NT2/D1 (cell line): Measurements from ENCODE around the gene CD93.

ENCODE experiments used
- YY1 ChIP-seq: IDR thresholded peaks from 2 replicates; pipeline ENCODE4 v1.6.1; 2011; ENCODE audit not compliant: insufficient read length, insufficient read depth
- ZNF274 ChIP-seq: IDR thresholded peaks from 2 replicates; pipeline ENCODE4 v1.6.1; 2011; ENCODE audit warnings: mild to moderate bottlenecking, low read depth, low read length

DNA sequence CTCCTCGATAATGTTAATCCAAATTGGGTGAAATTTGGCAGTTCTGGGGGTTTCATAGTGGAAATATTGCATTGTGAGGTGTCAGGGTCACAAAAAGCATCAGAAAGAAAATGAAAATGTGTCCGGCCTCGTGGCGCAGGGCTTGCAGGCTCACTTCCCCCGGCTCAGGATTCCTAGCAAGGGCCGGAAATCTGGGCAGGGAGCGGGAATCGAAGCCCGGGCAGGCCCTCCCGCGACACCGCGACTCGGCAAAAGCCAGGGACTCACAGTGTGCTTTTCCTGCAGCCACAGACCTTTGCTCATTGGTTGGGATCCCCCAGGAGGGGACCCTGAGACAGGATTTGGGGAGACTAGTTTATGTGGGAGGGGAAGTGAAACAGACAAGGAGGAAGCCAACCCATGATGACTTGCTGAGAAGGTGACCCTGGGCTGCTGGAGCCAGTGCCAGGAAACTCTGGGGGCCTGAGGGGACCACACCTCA lies 847 bp upstream of the CD93 start:
- no peak for TF ChIP-seq ZNF274
- no peak for TF ChIP-seq YY1
